ENCODE results near the gene UTP18. TPM values are rescaled to one million over a fixed set of nuclear protein-coding genes. Genes with fewer than 3 reads are reported as not detected.

The UTP18 gene
- total and polyA plus RNA-seq, 10 of the 15 experiments (the other 5 are each of a cell fraction or from before 2014, with no cell fraction given) = 31.0 to 111 (median 58.8) TPM

DNA sequence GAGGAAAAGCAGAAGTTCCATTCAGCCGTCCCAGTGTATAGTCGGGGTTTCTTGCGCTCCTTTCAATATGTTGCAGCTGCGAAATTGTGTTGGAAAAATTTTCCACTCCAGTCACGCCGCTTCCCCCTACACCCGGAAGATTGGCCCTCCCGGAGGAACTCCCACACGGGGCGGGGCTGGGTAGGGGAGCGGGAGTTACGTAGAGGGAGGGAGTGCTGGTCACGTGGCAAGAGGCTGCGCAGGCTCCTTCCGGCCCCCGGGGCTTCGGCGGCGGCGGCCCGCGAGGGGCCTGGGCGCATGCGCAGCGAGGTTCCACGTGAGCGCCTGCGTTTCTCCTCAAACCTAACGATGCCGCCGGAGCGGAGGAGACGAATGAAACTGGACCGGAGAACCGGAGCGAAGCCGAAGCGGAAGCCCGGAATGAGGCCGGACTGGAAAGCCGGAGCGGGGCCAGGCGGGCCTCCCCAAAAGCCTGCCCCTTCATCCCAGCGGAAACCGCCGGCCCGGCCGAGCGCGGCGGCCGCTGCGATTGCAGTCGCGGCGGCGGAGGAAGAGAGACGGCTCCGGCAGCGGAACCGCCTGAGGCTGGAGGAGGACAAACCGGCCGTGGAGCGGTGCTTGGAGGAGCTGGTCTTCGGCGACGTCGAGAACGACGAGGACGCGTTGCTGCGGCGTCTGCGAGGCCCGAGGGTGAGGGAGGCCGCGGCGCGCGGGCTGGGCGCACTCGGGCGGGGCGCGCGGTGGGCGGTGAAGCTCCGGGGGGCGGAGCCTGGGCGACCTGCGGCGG lies at the start of gene UTP18 (continued):
- TF ChIP-seq RBBP5 (conservative IDR thresholded peaks at IDR 0.05) = no peak
- peak; percentile 22; the same call in 1 of the 2 replicates for TF ChIP-seq SMARCA5 (IDR thresholded peaks at IDR 0.05)
- TF ChIP-seq, protein P1, sequence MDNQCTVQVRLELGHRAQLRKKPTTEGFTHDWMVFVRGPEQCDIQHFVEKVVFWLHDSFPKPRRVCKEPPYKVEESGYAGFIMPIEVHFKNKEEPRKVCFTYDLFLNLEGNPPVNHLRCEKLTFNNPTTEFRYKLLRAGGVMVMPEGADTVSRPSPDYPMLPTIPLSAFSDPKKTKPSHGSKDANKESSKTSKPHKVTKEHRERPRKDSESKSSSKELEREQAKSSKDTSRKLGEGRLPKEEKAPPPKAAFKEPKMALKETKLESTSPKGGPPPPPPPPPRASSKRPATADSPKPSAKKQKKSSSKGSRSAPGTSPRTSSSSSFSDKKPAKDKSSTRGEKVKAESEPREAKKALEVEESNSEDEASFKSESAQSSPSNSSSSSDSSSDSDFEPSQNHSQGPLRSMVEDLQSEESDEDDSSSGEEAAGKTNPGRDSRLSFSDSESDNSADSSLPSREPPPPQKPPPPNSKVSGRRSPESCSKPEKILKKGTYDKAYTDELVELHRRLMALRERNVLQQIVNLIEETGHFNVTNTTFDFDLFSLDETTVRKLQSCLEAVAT (IDR thresholded peaks at IDR 0.05) = peak; percentile 92
- TF ChIP-seq POLR2A (IDR thresholded peaks at IDR 0.05; ENCODE audit: low read depth, low read length) = peak; percentile 91
- no peak; the same call in 1 of the 2 replicates for TF ChIP-seq NFIC (IDR thresholded peaks at IDR 0.05; ENCODE audit: low read depth, low read length)
- TF ChIP-seq ZNF207 (IDR thresholded peaks at IDR 0.05; ENCODE audit: borderline replicate concordance) = peak; percentile 98
- peak in 1 of 2 experiments; percentile 61; a peak in 3 of 4 replicates for TF ChIP-seq IKZF2 (IDR thresholded peaks at IDR 0.05)
- 0 out of 2 replicates have a peak, but pooled peaks have one; percentile 51 for TF ChIP-seq NFXL1 (IDR thresholded peaks at IDR 0.05; ENCODE audit: borderline replicate concordance)
- TF ChIP-seq, protein P2, sequence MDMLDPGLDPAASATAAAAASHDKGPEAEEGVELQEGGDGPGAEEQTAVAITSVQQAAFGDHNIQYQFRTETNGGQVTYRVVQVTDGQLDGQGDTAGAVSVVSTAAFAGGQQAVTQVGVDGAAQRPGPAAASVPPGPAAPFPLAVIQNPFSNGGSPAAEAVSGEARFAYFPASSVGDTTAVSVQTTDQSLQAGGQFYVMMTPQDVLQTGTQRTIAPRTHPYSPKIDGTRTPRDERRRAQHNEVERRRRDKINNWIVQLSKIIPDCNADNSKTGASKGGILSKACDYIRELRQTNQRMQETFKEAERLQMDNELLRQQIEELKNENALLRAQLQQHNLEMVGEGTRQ (IDR thresholded peaks at IDR 0.05; ENCODE audit: borderline replicate concordance, low read depth, low read length) = peak; percentile 91
- no peak for TF ChIP-seq TBL1XR1 (IDR thresholded peaks at IDR 0.05; ENCODE audit: low read depth, low read length)
- TF ChIP-seq TCF7 (IDR thresholded peaks at IDR 0.05; ENCODE audit: borderline replicate concordance) = no peak
- no peak; the same call in 2 of the 3 replicates for TF ChIP-seq POU2F2 (IDR thresholded peaks at IDR 0.05; ENCODE audit: borderline replicate concordance, low read depth, low read length)
- TF ChIP-seq, protein P3, sequence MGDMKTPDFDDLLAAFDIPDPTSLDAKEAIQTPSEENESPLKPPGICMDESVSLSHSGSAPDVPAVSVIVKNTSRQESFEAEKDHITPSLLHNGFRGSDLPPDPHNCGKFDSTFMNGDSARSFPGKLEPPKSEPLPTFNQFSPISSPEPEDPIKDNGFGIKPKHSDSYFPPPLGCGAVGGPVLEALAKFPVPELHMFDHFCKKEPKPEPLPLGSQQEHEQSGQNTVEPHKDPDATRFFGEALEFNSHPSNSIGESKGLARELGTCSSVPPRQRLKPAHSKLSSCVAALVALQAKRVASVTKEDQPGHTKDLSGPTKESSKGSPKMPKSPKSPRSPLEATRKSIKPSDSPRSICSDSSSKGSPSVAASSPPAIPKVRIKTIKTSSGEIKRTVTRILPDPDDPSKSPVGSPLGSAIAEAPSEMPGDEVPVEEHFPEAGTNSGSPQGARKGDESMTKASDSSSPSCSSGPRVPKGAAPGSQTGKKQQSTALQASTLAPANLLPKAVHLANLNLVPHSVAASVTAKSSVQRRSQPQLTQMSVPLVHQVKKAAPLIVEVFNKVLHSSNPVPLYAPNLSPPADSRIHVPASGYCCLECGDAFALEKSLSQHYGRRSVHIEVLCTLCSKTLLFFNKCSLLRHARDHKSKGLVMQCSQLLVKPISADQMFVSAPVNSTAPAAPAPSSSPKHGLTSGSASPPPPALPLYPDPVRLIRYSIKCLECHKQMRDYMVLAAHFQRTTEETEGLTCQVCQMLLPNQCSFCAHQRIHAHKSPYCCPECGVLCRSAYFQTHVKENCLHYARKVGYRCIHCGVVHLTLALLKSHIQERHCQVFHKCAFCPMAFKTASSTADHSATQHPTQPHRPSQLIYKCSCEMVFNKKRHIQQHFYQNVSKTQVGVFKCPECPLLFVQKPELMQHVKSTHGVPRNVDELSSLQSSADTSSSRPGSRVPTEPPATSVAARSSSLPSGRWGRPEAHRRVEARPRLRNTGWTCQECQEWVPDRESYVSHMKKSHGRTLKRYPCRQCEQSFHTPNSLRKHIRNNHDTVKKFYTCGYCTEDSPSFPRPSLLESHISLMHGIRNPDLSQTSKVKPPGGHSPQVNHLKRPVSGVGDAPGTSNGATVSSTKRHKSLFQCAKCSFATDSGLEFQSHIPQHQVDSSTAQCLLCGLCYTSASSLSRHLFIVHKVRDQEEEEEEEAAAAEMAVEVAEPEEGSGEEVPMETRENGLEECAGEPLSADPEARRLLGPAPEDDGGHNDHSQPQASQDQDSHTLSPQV (IDR thresholded peaks at IDR 0.05) = no peak
- TF ChIP-seq RAD21 (IDR thresholded peaks at IDR 0.05; ENCODE audit: insufficient read depth, low read depth, low read length) = no peak
- peak; percentile 24; the same call in 1 of the 2 replicates for TF ChIP-seq NR2F1 (conservative IDR thresholded peaks at IDR 0.05)
- TF ChIP-seq GATAD2B (conservative IDR thresholded peaks at IDR 0.05; ENCODE audit: low read depth) = peak; percentile 81
- peak; percentile 80 for TF ChIP-seq SP1 (IDR thresholded peaks at IDR 0.05; ENCODE audit: low read depth, low read length)
- TF ChIP-seq MYC (IDR thresholded peaks at IDR 0.05; ENCODE audit: insufficient read depth, insufficient read length, insufficient replicate concordance, low read length, severe bottlenecking) = peak; percentile 44
- no peak for TF ChIP-seq NFYA (IDR thresholded peaks at IDR 0.05; ENCODE audit: borderline replicate concordance, low read depth, low read length)
- TF ChIP-seq DPF2 (IDR thresholded peaks at IDR 0.05) = peak; percentile 77
- TF ChIP-seq, protein P4, sequence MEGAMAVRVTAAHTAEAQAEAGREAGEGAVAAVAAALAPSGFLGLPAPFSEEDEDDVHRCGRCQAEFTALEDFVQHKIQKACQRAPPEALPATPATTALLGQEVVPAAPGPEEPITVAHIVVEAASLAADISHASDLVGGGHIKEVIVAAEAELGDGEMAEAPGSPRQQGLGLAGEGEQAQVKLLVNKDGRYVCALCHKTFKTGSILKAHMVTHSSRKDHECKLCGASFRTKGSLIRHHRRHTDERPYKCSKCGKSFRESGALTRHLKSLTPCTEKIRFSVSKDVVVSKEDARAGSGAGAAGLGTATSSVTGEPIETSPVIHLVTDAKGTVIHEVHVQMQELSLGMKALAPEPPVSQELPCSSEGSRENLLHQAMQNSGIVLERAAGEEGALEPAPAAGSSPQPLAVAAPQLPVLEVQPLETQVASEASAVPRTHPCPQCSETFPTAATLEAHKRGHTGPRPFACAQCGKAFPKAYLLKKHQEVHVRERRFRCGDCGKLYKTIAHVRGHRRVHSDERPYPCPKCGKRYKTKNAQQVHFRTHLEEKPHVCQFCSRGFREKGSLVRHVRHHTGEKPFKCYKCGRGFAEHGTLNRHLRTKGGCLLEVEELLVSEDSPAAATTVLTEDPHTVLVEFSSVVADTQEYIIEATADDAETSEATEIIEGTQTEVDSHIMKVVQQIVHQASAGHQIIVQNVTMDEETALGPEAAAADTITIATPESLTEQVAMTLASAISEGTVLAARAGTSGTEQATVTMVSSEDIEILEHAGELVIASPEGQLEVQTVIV (IDR thresholded peaks at IDR 0.05; ENCODE audit: borderline replicate concordance, partially characterized antibody) = peak; percentile 96

Measured in GM12878 (cell line).